Measurements from ENCODE around the gene RREB1. TPM values are rescaled to one million over a fixed set of nuclear protein-coding genes. Genes with fewer than 3 reads are reported as not detected.

The RREB1 gene
- total RNA-seq, 1 experiment from 2014 or later = 30.7 TPM

DNA sequence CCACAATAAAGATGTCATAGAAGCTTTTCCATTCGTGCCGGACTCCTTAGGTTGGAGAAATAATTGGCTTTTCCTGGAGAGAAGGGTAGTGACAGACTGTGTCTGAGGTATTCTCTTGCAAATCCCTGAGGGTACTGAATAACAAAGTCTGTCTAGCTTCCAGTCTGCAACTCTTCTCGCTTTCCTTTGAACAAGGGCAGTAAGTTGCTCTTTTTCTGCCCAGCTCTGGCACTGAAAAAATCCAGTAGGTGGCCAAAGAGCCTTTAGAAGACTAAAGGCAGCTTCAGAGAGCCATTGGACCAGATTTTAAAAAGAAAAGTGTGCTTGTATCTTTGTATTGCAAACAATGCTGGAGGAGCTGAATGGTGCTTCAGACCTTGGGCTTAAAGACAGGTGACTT lies 20.7 kb upstream of the RREB1 start:
- H3K27ac ChIP-seq (ENCODE audit: low read length) = no peak overlapping the region
- CTCF ChIA-PET = no interaction called here
- no peaks in the 10 kb centered on the region for H3K27me3 ChIP-seq (ENCODE audit: control insufficient read depth, insufficient read depth, low read length)
- POLR2A ChIA-PET = no interaction called here
- no TSS peak for BruUV-seq (replicated peaks)
- TF ChIP-seq CTCF (IDR thresholded peaks at IDR 0.05) (no peak), POLR2AphosphoS5 (IDR thresholded peaks at IDR 0.05; ENCODE audit: low read depth, low read length) (no peak), REST (IDR thresholded peaks at IDR 0.05; ENCODE audit: insufficient read depth in 1 of 2, low read depth in 2 of 2, low read length in 1 of 2) (no peak), SIN3A (IDR thresholded peaks at IDR 0.05; ENCODE audit: borderline replicate concordance, insufficient read depth, low read depth, low read length) (no peak), TCF7L2 (IDR thresholded peaks at IDR 0.05; ENCODE audit: low read depth, low read length) (no peak)
- H3K4me3 ChIP-seq (ENCODE audit: low read depth in 2 of 2, low read length in 2 of 2) = no peak overlapping the region
- ATAC-seq (no peak), DNase-seq (ENCODE audit: low read depth, low spot score) (no peak)
- H3K36me3 ChIP-seq (ENCODE audit: control insufficient read depth, insufficient read depth, low read length) = no peaks in the 10 kb centered on the region
- no peaks in the 10 kb centered on the region; the same call in 1 of the 2 replicates for H3K4me1 ChIP-seq (ENCODE audit: control insufficient read depth, insufficient read depth, low read length)
- intact Hi-C loops (cut with micrococcal nuclease; ENCODE audit: unreplicated experiment) = no loop called here
- no peaks in the 10 kb centered on the region for H3K9me3 ChIP-seq (ENCODE audit: control insufficient read depth, insufficient read depth, low read depth, low read length)
- in situ Hi-C loops (cut with HindIII; ENCODE audit: low pct_unique_long_range_greater_than_20kb, low sequenced_read_pairs) = no loop called here

DNA sequence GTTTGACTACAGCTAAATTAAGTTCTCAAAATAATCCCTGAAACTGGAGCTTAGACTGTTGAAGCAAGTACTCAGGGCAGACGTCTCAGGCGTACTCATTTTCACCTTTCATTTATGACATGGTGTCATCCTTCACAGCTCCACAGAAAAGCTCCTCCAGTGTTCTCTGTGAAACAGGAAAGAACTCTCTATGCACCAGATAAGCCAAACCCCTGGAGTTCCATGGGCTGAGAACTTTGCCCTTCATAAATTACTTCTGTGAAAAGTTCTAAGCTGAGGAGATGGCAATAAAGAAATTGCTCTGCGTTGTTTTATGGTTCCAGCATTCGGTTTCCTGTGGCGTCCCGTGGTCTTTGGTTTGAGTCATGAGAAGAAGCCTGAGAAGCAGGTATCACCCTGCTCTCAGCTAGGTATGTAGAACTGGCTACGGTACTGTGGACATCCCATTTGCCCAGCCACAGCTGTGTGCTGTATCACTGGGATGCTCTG lies 20.2 kb upstream of the RREB1 start:
- Histone ChIP-seq H3K27me3 (ENCODE audit: control insufficient read depth, insufficient read depth, low read length) (no peaks in the 10 kb centered on the region), H3K36me3 (ENCODE audit: control insufficient read depth, insufficient read depth, low read length) (no peaks in the 10 kb centered on the region), H3K4me3 (ENCODE audit: low read depth in 2 of 2, low read length in 2 of 2) (no peak overlapping the region), H3K9me3 (ENCODE audit: control insufficient read depth, insufficient read depth, low read depth, low read length) (no peaks in the 10 kb centered on the region), H3K4me1 (ENCODE audit: control insufficient read depth, insufficient read depth, low read length) (no peaks in the 10 kb centered on the region; the same call in 1 of the 2 replicates), H3K27ac (ENCODE audit: low read length) (no peak overlapping the region)
- TF ChIP-seq POLR2AphosphoS5 (IDR thresholded peaks at IDR 0.05; ENCODE audit: low read depth, low read length) = no peak
- no peak for TF ChIP-seq SIN3A (IDR thresholded peaks at IDR 0.05; ENCODE audit: borderline replicate concordance, insufficient read depth, low read depth, low read length)
- TF ChIP-seq CTCF (IDR thresholded peaks at IDR 0.05) = no peak
- TF ChIP-seq TCF7L2 (IDR thresholded peaks at IDR 0.05; ENCODE audit: low read depth, low read length) = no peak
- TF ChIP-seq REST (IDR thresholded peaks at IDR 0.05; ENCODE audit: insufficient read depth in 1 of 2, low read depth in 2 of 2, low read length in 1 of 2) = no peak
- ATAC-seq (no peak), DNase-seq (ENCODE audit: low read depth, low spot score) (no peak)
- intact Hi-C loops (cut with micrococcal nuclease; ENCODE audit: unreplicated experiment) = no loop called here
- in situ Hi-C loops (cut with HindIII; ENCODE audit: low pct_unique_long_range_greater_than_20kb, low sequenced_read_pairs) = no loop called here
- ChIA-PET POLR2A (no interaction called here), CTCF (interaction anchor here (0.6 to 0.7 kb wide), 2 partner anchors 19 to 157 kb away, joined by 4 to 5 read pairs; no protein-coding TSS in a partner anchor)
- no TSS peak for BruUV-seq (replicated peaks)
